ENCODE results near the gene GDF9. TPM values are rescaled to one million over a fixed set of nuclear protein-coding genes. Genes with fewer than 3 reads are reported as not detected.

The GDF9 gene
- total RNA-seq, 1 experiment from 2014 or later, result not detected

DNA sequence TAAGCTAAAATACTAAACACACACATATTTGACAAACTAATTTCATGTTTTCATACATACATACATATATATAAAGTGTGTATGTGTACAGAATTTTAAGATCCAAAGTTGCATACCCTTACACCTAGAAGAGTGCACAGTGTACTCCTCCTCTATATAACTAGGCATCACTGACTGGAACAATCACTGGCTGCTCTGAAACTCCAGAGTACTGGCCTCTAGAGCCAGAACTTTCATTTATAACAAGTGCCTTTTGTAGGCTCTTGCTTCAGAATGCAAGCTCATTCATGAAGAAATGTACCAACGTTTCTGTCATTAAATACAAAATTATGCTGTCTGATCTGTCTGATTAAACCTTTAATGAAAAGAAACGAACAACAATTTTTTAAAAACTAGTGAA lies 11.2 kb upstream of the GDF9 start:
- H3K27ac ChIP-seq (ENCODE audit: low read length), result no peak overlapping the region
- CTCF ChIA-PET, result no interaction called here
- intact Hi-C loops (cut with micrococcal nuclease), result no loop called here
- no TSS peak for BruUV-seq (replicated peaks)
- no peak overlapping the region for H3K4me2 ChIP-seq (ENCODE audit: low read length)
- H3K4me1 ChIP-seq (ENCODE audit: insufficient read depth, low read length), result no peaks in the 10 kb centered on the region
- H3K9ac ChIP-seq (ENCODE audit: low read length), result no peak overlapping the region
- no peak for DNase-seq
- no peak for TF ChIP-seq EZH2 (IDR thresholded peaks at IDR 0.05; ENCODE audit: low read length, unreplicated experiment)
- no peak for TF ChIP-seq EZH2phosphoT487 (IDR thresholded peaks at IDR 0.05; ENCODE audit: borderline replicate concordance, low read length)
- TF ChIP-seq, protein P1, sequence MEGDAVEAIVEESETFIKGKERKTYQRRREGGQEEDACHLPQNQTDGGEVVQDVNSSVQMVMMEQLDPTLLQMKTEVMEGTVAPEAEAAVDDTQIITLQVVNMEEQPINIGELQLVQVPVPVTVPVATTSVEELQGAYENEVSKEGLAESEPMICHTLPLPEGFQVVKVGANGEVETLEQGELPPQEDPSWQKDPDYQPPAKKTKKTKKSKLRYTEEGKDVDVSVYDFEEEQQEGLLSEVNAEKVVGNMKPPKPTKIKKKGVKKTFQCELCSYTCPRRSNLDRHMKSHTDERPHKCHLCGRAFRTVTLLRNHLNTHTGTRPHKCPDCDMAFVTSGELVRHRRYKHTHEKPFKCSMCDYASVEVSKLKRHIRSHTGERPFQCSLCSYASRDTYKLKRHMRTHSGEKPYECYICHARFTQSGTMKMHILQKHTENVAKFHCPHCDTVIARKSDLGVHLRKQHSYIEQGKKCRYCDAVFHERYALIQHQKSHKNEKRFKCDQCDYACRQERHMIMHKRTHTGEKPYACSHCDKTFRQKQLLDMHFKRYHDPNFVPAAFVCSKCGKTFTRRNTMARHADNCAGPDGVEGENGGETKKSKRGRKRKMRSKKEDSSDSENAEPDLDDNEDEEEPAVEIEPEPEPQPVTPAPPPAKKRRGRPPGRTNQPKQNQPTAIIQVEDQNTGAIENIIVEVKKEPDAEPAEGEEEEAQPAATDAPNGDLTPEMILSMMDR (conservative IDR thresholded peaks at IDR 0.05; ENCODE audit: low read depth, low read length), result no peak
- H4K20me1 ChIP-seq (ENCODE audit: low read length), result no peaks in the 10 kb centered on the region
- no peak overlapping the region for H2AFZ ChIP-seq (ENCODE audit: low read length)
- POLR2A ChIA-PET (ENCODE audit: unreplicated experiment), result no interaction called here
- no peak overlapping the region for H3K4me3 ChIP-seq (ENCODE audit: low read length)
- H3K9me3 ChIP-seq (ENCODE audit: low read length), result no peaks in the 10 kb centered on the region
- H3K79me2 ChIP-seq (ENCODE audit: low read length), result no peaks in the 10 kb centered on the region
- no peaks in the 10 kb centered on the region for H3K27me3 ChIP-seq (ENCODE audit: low read length)
- ATAC-seq, result no peak
- H3K36me3 ChIP-seq (ENCODE audit: low read depth, low read length), result peaks cover 17% of the 10 kb centered on the region; the same call in 1 of the 2 replicates
- no peaks in the 10 kb centered on the region for H3K9me2 ChIP-seq (replicated peaks; ENCODE audit: low read length)
- H3F3A ChIP-seq (ENCODE audit: low read length, unreplicated experiment), result no peaks in the 10 kb centered on the region

- TF ChIP-seq, protein P1 (conservative IDR thresholded peaks at IDR 0.05; ENCODE audit: low read depth, low read length), result no peak
- TF ChIP-seq EZH2 (IDR thresholded peaks at IDR 0.05; ENCODE audit: low read length, unreplicated experiment) (no peak), EZH2phosphoT487 (IDR thresholded peaks at IDR 0.05; ENCODE audit: borderline replicate concordance, low read length) (no peak)
- Histone ChIP-seq H3K4me1 (ENCODE audit: insufficient read depth, low read length) (no peaks in the 10 kb centered on the region), H3K9ac (ENCODE audit: low read length) (no peak overlapping the region), H2AFZ (ENCODE audit: low read length) (no peak overlapping the region), H3F3A (ENCODE audit: low read length, unreplicated experiment) (no peaks in the 10 kb centered on the region), H3K4me3 (ENCODE audit: low read length) (no peak overlapping the region), H3K27ac (ENCODE audit: low read length) (no peak overlapping the region), H3K79me2 (ENCODE audit: low read length) (no peaks in the 10 kb centered on the region), H3K4me2 (ENCODE audit: low read length) (no peak overlapping the region), H3K36me3 (ENCODE audit: low read depth, low read length) (peaks cover 11% of the 10 kb centered on the region; the same call in 1 of the 2 replicates), H3K27me3 (ENCODE audit: low read length) (no peaks in the 10 kb centered on the region), H4K20me1 (ENCODE audit: low read length) (no peaks in the 10 kb centered on the region), H3K9me3 (ENCODE audit: low read length) (no peaks in the 10 kb centered on the region), H3K9me2 (replicated peaks; ENCODE audit: low read length) (no peaks in the 10 kb centered on the region)
- intact Hi-C loops (cut with micrococcal nuclease), result no loop called here
- ATAC-seq (no peak), DNase-seq (no peak)
- POLR2A ChIA-PET (ENCODE audit: unreplicated experiment), result no interaction called here
- CTCF ChIA-PET, result no interaction called here
- BruUV-seq (replicated peaks), result no TSS peak
These were observed 9.9 kb upstream of the GDF9 start for GRCh38 chr5:132876020-132876759.

DNA sequence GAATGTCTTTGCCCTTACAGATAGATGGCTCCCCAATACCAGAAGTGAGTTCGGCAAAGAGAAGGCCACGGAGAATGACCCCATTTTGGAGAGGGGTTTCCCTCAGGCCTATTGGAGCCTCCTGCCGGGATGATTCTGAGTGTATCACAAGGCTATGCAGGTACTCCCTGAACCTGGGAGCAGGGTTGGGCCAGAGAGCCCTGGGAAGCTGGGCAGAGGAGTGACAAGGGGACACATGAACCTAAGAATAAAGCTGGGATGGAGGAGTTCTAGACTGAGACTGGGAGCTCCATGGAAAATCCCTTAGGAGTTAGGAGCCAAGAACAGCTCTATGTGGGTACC lies 7.6 kb upstream of the GDF9 start:
- intact Hi-C loops (cut with micrococcal nuclease), result no loop called here
- Histone ChIP-seq H3K9ac (ENCODE audit: low read length) (no peak overlapping the region), H3K36me3 (ENCODE audit: low read depth, low read length) (peaks cover 4% of the 10 kb centered on the region; the same call in 1 of the 2 replicates), H3K79me2 (ENCODE audit: low read length) (no peaks in the 10 kb centered on the region), H2AFZ (ENCODE audit: low read length) (no peak overlapping the region), H3K9me2 (replicated peaks; ENCODE audit: low read length) (no peaks in the 10 kb centered on the region), H4K20me1 (ENCODE audit: low read length) (no peaks in the 10 kb centered on the region), H3K4me1 (ENCODE audit: insufficient read depth, low read length) (no peaks in the 10 kb centered on the region), H3K9me3 (ENCODE audit: low read length) (no peaks in the 10 kb centered on the region), H3K27ac (ENCODE audit: low read length) (no peak overlapping the region), H3K27me3 (ENCODE audit: low read length) (no peaks in the 10 kb centered on the region), H3K4me3 (ENCODE audit: low read length) (no peak overlapping the region), H3K4me2 (ENCODE audit: low read length) (no peak overlapping the region), H3F3A (ENCODE audit: low read length, unreplicated experiment) (no peaks in the 10 kb centered on the region)
- ATAC-seq, result no peak; the same call in 1 of the 2 replicates
- POLR2A ChIA-PET (ENCODE audit: unreplicated experiment), result no interaction called here
- CTCF ChIA-PET, result no interaction called here
- no peak for DNase-seq
- BruUV-seq (replicated peaks), result no TSS peak
- TF ChIP-seq EZH2phosphoT487 (IDR thresholded peaks at IDR 0.05; ENCODE audit: borderline replicate concordance, low read length) (no peak), EZH2 (IDR thresholded peaks at IDR 0.05; ENCODE audit: low read length, unreplicated experiment) (no peak)
- TF ChIP-seq, protein P1 (conservative IDR thresholded peaks at IDR 0.05; ENCODE audit: low read depth, low read length), result no peak
